Endodermal cell (in vitro differentiated cells): ENCODE measurements around the gene UROD. TPM values are rescaled to one million over a fixed set of nuclear protein-coding genes. Genes with fewer than 3 reads are reported as not detected.
"Not testable (repeated sequence)": the region's sequence is repeated elsewhere in the genome, so short reads cannot be mapped to it uniquely, and the experiment has no call there.

Experiments
- DNase-seq: peaks from one replicate; pipeline ENCODE4 v3.0.0-alpha.2; 2017
- H3K27ac ChIP-seq: 2 replicates; pipeline ENCODE4 v1.5.1; 2013; ENCODE audit warnings: mild to moderate bottlenecking, low read depth, low read length, moderate library complexity
- H3K27me3 ChIP-seq: 2 replicates; pipeline ENCODE4 v1.6.1; 2013; ENCODE audit warnings: mild to moderate bottlenecking, low read length, moderate library complexity; ENCODE audit not compliant: insufficient read depth, control insufficient read depth, poor library complexity, severe bottlenecking
- H3K36me3 ChIP-seq: 2 replicates; pipeline ENCODE4 v1.7.0; 2013; ENCODE audit warnings: mild to moderate bottlenecking, low read length, moderate library complexity; ENCODE audit not compliant: control insufficient read depth, insufficient read depth
- H3K4me1 ChIP-seq: one replicate; pipeline ENCODE4 v1.7.0; 2013; ENCODE audit warnings: low read length; ENCODE audit not compliant: control insufficient read depth, insufficient read depth
- H3K4me3 ChIP-seq: 2 replicates; pipeline ENCODE4 v1.5.1; 2013; ENCODE audit warnings: mild to moderate bottlenecking, low read length, moderate library complexity
- H3K9ac ChIP-seq: 2 replicates; pipeline ENCODE4 v1.6.1; 2013; ENCODE audit warnings: mild to moderate bottlenecking, low read length, moderate library complexity; ENCODE audit not compliant: poor library complexity, severe bottlenecking; ENCODE audit errors: extremely low read depth
- H3K9me3 ChIP-seq: 2 replicates; pipeline ENCODE4 v1.6.1; 2013; ENCODE audit warnings: mild to moderate bottlenecking, low read length, moderate library complexity; ENCODE audit not compliant: control insufficient read depth
- H3K27ac Mint-ChIP-seq: 2 replicates; pipeline ENCODE4 v1.8.0; 2020; ENCODE audit warnings: mixed read lengths
- H3K27me3 Mint-ChIP-seq: 2 replicates; pipeline ENCODE4 v1.8.0; 2021; ENCODE audit warnings: mild to moderate bottlenecking, mixed read lengths; ENCODE audit not compliant: insufficient read depth
- H3K36me3 Mint-ChIP-seq: 2 replicates; pipeline ENCODE4 v1.8.0; 2020; ENCODE audit warnings: low read depth, mixed read lengths
- H3K4me1 Mint-ChIP-seq: 2 replicates; pipeline ENCODE4 v1.8.0; 2020; ENCODE audit warnings: mixed read lengths
- H3K4me3 Mint-ChIP-seq: 2 replicates; pipeline ENCODE4 v1.8.0; 2020; ENCODE audit warnings: mild to moderate bottlenecking, moderate library complexity, mixed read lengths
- H3K9me3 Mint-ChIP-seq: 2 replicates; pipeline ENCODE4 v1.8.0; 2020; ENCODE audit warnings: mild to moderate bottlenecking, mixed read lengths
- CTCF ChIP-seq: fragments of 200-600 bp; sonication (generic); conservative IDR thresholded peaks from 2 replicates; pipeline ENCODE4 v1.5.0; 2021; ENCODE audit warnings: antibody characterized with exemption, mild to moderate bottlenecking
- WGBS, 2 experiments: methylation state at CpG; one replicate each; pipeline versions ENCODE4 v1.1.5 to v1.1.7; 2013; ENCODE audit warnings: missing lambda C conversion rate in 2 of 2, mixed read lengths in 1 of 2; ENCODE audit not compliant: insufficient coverage in 1 of 2, insufficient read length in 1 of 2; 5-methylcytosine and 5-hydroxymethylcytosine counted together
- total RNA-seq, 2 donors: library from RNA; stranded (reverse); fragmentation: NEBNext Ultra II Directional in 1 of 2; extraction: Animal tissue kit (Norgen Biotek cat#: 25700) in 1 of 2; gene quantifications; 2 replicates in 1 of 2; 3 replicates in 1 of 2; pipeline ENCODE4 v1.2.1, GENCODE V29; 2021

UROD gene
- total RNA-seq, 2 donors from 2014 or later, result 86.8 to 107 TPM

- no peaks in the 10 kb centered on the region for H3K27me3 Mint-ChIP-seq
- H3K36me3 Mint-ChIP-seq, result peaks cover 40% of the 10 kb centered on the region
- H3K9me3 ChIP-seq, result no peaks in the 10 kb centered on the region
- no peak for TF ChIP-seq CTCF
- DNase-seq, result no peak
- H3K36me3 ChIP-seq, result peaks cover 49% of the 10 kb centered on the region
- H3K4me3 ChIP-seq, result no peak overlapping the region
- H3K9ac ChIP-seq, result no peak overlapping the region
- no peak overlapping the region for H3K4me3 Mint-ChIP-seq
- no peak overlapping the region for H3K27ac Mint-ChIP-seq
- no peaks in the 10 kb centered on the region for H3K27me3 ChIP-seq
- H3K4me1 ChIP-seq, result no peaks in the 10 kb centered on the region
- no peak overlapping the region for H3K27ac ChIP-seq
- peaks cover 4% of the 10 kb centered on the region for H3K4me1 Mint-ChIP-seq
- 85 to 89% methylated on average over 1 of the region's 1 CpG for WGBS, 2 experiments
- H3K9me3 Mint-ChIP-seq, result no peaks in the 10 kb centered on the region
Observed at GRCh38 chr1:45057542-45057941, 45.5 kb downstream of the UROD start.

- no peaks in the 10 kb centered on the region for H3K9me3 Mint-ChIP-seq
- no peaks in the 10 kb centered on the region for H3K27me3 Mint-ChIP-seq
- Histone ChIP-seq H3K36me3 (peaks cover 49% of the 10 kb centered on the region), H3K4me1 (no peaks in the 10 kb centered on the region), H3K27ac (no peak overlapping the region), H3K27me3 (no peaks in the 10 kb centered on the region), H3K9ac (no peak overlapping the region), H3K4me3 (no peak overlapping the region), H3K9me3 (peaks cover 4% of the 10 kb centered on the region)
- no peak overlapping the region for H3K27ac Mint-ChIP-seq
- no peaks in the 10 kb centered on the region for H3K4me1 Mint-ChIP-seq
- TF ChIP-seq CTCF, result no peak
- no peak for DNase-seq
- 95% methylated on average over 2 of the region's 2 CpGs for WGBS, 2 experiments
- H3K4me3 Mint-ChIP-seq, result no peak overlapping the region
- peaks cover 34% of the 10 kb centered on the region for H3K36me3 Mint-ChIP-seq
Observed at GRCh38 chr1:45059829-45060228, 47.8 kb downstream of the UROD start.

- H3K4me3 Mint-ChIP-seq, H3K4me1 ChIP-seq, H3K27ac Mint-ChIP-seq, DNase-seq, H3K9me3 ChIP-seq, H3K4me1 Mint-ChIP-seq, H3K9ac ChIP-seq, H3K27ac ChIP-seq, H3K27me3 ChIP-seq, H3K27me3 Mint-ChIP-seq, H3K9me3 Mint-ChIP-seq, H3K4me3 ChIP-seq: not testable (repeated sequence)
- WGBS, 2 experiments, result 96 to 100% methylated on average over 2 to 3 of the region's 4 CpGs
- H3K36me3 ChIP-seq, result peaks cover 26% of the 10 kb centered on the region
- peaks cover 19% of the 10 kb centered on the region for H3K36me3 Mint-ChIP-seq
Observed at GRCh38 chr1:45062463-45062862, 50.4 kb downstream of the UROD start.

GRCh38 chr1:45065083-45065482 lies 53.0 kb downstream of the UROD start:
- Histone ChIP-seq H3K36me3 (peaks cover 2% of the 10 kb centered on the region), H3K4me3 (no peak overlapping the region), H3K27me3 (no peaks in the 10 kb centered on the region), H3K27ac (no peak overlapping the region), H3K9ac (no peak overlapping the region), H3K9me3 (peaks cover 13% of the 10 kb centered on the region), H3K4me1 (no peaks in the 10 kb centered on the region)
- 97 to 100% methylated on average over 1 to 2 of the region's 2 CpGs for WGBS, 2 experiments
- H3K4me3 Mint-ChIP-seq, result no peak overlapping the region
- no peak for TF ChIP-seq CTCF
- peaks cover 9% of the 10 kb centered on the region for H3K9me3 Mint-ChIP-seq
- no peak for DNase-seq
- no peaks in the 10 kb centered on the region for H3K27me3 Mint-ChIP-seq
- no peaks in the 10 kb centered on the region for H3K36me3 Mint-ChIP-seq
- H3K27ac Mint-ChIP-seq, result no peak overlapping the region
- no peaks in the 10 kb centered on the region for H3K4me1 Mint-ChIP-seq
